Measurements from ENCODE around the gene SNRPD2. TPM values are rescaled to one million over a fixed set of nuclear protein-coding genes. Genes with fewer than 3 reads are reported as not detected.
A peak's percentile ranks its signal among the peaks of the same experiment; 100 is the strongest.

SNRPD2 gene
- total RNA-seq, 1 experiment from 2014 or later = 793 TPM

DNA sequence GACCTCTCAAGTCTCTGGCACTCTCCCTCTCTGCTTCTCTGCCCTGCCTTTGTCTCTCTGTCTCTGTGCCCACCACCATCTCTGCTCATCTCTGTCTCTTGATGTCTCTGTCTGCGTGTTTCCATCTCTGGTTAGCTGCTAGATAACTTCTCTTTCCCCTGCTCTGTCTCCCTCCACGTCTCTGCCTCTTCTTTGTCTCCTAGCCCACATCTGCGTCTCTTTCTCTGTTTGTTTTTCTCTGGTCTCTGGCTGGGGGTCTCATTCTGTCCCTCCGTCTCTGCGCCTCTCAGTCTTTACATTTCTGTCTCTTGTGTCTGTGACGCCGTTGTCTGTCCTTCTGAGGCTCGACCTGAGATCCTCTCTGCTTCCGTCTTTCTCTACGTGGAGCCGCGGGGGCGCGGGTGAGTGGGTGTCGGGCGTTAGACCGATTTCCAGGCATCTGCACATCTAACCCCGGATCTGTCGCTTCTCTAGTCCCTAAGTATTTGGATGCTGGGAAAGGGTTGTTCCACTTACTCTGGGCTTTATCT lies 23.3 kb downstream of the SNRPD2 start:
- no peaks in the 10 kb centered on the region for H3K9me3 ChIP-seq (ENCODE audit: control insufficient read depth, low read depth, low read length)
- Mint-ChIP-seq H3K4me3 (peak overlapping the region; percentile 51 to 81), H3K36me3 (ENCODE audit: insufficient read depth in 1 of 3, low read depth in 3 of 3) (peaks cover 0 to 2% (median 0%) of the 10 kb centered on the region in 3 experiments; a peak in 1 of 7 replicates), H3K27ac (no peak overlapping the region), H3K9me3 (no peaks in the 10 kb centered on the region; a peak in 1 of 5 replicates), H3K27me3 (ENCODE audit: low read depth) (peaks cover 56% of the 10 kb centered on the region), H3K4me1 (peaks cover 16 to 25% of the 10 kb centered on the region in 2 experiments)
- H3K4me2 ChIP-seq (ENCODE audit: insufficient read depth, insufficient read length, low read length) = peak overlapping the region; percentile 87
- H4K91ac ChIP-seq (ENCODE audit: insufficient read length, low read depth, low read length) = no peak overlapping the region
- peaks cover 9% of the 10 kb centered on the region; the same call in 1 of the 2 replicates for H3K27me3 ChIP-seq (ENCODE audit: insufficient read depth, low read length)
- no peaks in the 10 kb centered on the region for H3K79me1 ChIP-seq (ENCODE audit: insufficient read depth, low read depth, low read length, poor library complexity, severe bottlenecking)
- peaks cover 15% of the 10 kb centered on the region for H3K23me2 ChIP-seq (ENCODE audit: insufficient read length, low read depth, low read length, poor library complexity, severe bottlenecking)
- H3T11ph ChIP-seq (ENCODE audit: low read length) = no peak overlapping the region
- H2BK15ac ChIP-seq (ENCODE audit: low read depth, low read length) = no peak overlapping the region
- H2BK120ac ChIP-seq (ENCODE audit: low read depth, low read length, poor library complexity, severe bottlenecking) = no peak overlapping the region
- H3K4ac ChIP-seq (ENCODE audit: low read depth, low read length) = no peak overlapping the region
- H3K9ac ChIP-seq (ENCODE audit: extremely low read depth, insufficient read length, low read length) = no peak overlapping the region
- no peak overlapping the region for H3K23ac ChIP-seq (ENCODE audit: insufficient read length, low read depth, low read length)
- H4K20me1 ChIP-seq (ENCODE audit: control insufficient read depth, insufficient read depth, insufficient read length) = no peaks in the 10 kb centered on the region
- peaks cover 2% of the 10 kb centered on the region; the same call in 1 of the 2 replicates for H3K4me1 ChIP-seq (ENCODE audit: insufficient read depth, low read length)
- no peak for DNase-seq
- H3K27ac ChIP-seq (ENCODE audit: insufficient read length, low read depth, low read length) = no peak overlapping the region
- no peak overlapping the region for H2BK12ac ChIP-seq (ENCODE audit: insufficient read length, low read depth, low read length)
- no peak overlapping the region for H3K56ac ChIP-seq (ENCODE audit: insufficient read length, low read depth, low read length)
- H2BK20ac ChIP-seq (ENCODE audit: low read depth, low read length, poor library complexity, severe bottlenecking) = no peak overlapping the region
- H4K8ac ChIP-seq (replicated peaks; ENCODE audit: insufficient read length, low read depth, low read length) = no peak overlapping the region
- TF ChIP-seq, protein P1, sequence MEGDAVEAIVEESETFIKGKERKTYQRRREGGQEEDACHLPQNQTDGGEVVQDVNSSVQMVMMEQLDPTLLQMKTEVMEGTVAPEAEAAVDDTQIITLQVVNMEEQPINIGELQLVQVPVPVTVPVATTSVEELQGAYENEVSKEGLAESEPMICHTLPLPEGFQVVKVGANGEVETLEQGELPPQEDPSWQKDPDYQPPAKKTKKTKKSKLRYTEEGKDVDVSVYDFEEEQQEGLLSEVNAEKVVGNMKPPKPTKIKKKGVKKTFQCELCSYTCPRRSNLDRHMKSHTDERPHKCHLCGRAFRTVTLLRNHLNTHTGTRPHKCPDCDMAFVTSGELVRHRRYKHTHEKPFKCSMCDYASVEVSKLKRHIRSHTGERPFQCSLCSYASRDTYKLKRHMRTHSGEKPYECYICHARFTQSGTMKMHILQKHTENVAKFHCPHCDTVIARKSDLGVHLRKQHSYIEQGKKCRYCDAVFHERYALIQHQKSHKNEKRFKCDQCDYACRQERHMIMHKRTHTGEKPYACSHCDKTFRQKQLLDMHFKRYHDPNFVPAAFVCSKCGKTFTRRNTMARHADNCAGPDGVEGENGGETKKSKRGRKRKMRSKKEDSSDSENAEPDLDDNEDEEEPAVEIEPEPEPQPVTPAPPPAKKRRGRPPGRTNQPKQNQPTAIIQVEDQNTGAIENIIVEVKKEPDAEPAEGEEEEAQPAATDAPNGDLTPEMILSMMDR (conservative IDR thresholded peaks at IDR 0.05) = no peak
- no peak overlapping the region for H3K18ac ChIP-seq (ENCODE audit: insufficient read length, low read depth, low read length)
- H2AFZ ChIP-seq (ENCODE audit: low read length) = no peak overlapping the region
- H3K79me2 ChIP-seq (ENCODE audit: insufficient read depth, low read length) = no peaks in the 10 kb centered on the region
- H4K5ac ChIP-seq (ENCODE audit: insufficient read length, low read depth, low read length) = no peak overlapping the region
- WGBS (ENCODE audit: extremely low coverage, insufficient read length, low lambda C conversion rate) = no CpG with 5 or more reads among the region's 19 CpGs
- no peak overlapping the region for H2BK5ac ChIP-seq (ENCODE audit: insufficient read length, low read length)
- H3K14ac ChIP-seq (ENCODE audit: insufficient read depth, low read length) = no peak overlapping the region
- H2AK5ac ChIP-seq (ENCODE audit: insufficient read length, low read length) = no peak overlapping the region

All from H9 (cell line).